Psoas muscle (tissue), 8 donors: ENCODE data around the gene NPY. TPM values are rescaled to one million over a fixed set of nuclear protein-coding genes. Genes with fewer than 3 reads are reported as not detected.
"Not testable (repeated sequence)": the region's sequence is repeated elsewhere in the genome, so short reads cannot be mapped to it uniquely, and the experiment has no call there.

ENCODE experiments used
- ATAC-seq, 4 donors: fragments of 200-7000 bp; cut with Tn5 transposase; one replicate each; pipeline ENCODE4 v1.9.1; 2020; ENCODE audit warnings: moderate library complexity in 3 of 4, mild to moderate bottlenecking in 2 of 4
- DNase-seq, 2 donors: peaks; one replicate each; pipeline ENCODE4 v3.0.0-alpha.2; 2020
- H3K27ac ChIP-seq: fragments of 200-600 bp; one replicate; pipeline ENCODE4 v1.8.0; 2022
- H3K27me3 ChIP-seq, 3 donors: fragments of 200-600 bp in 1 of 3; one replicate each; pipeline versions ENCODE4 v1.6.1 to v1.8.0; 2013 to 2022; ENCODE audit warnings: low read length in 2 of 3, mild to moderate bottlenecking in 2 of 3, moderate library complexity in 1 of 3; ENCODE audit not compliant: insufficient read depth in 3 of 3
- H3K36me3 ChIP-seq, 2 donors: fragments of 200-600 bp in 1 of 2; one replicate each; pipeline versions ENCODE4 v1.6.1 to v1.8.0; 2013 to 2022; ENCODE audit warnings: low read depth in 1 of 2, mild to moderate bottlenecking in 1 of 2, moderate library complexity in 1 of 2; ENCODE audit not compliant: insufficient read depth in 1 of 2
- H3K4me1 ChIP-seq: fragments of 200-600 bp; one replicate; pipeline ENCODE4 v1.8.0; 2022
- H3K4me3 ChIP-seq: fragments of 200-600 bp; one replicate; pipeline ENCODE4 v1.8.0; 2022; ENCODE audit warnings: mild to moderate bottlenecking
- H3K9me3 ChIP-seq: fragments of 200-600 bp; one replicate; pipeline ENCODE4 v1.8.0; 2022
- WGBS, 3 donors: extraction: QIAGEN DNeasy Blood & Tissue Kit; methylation state at CpG; one replicate each; pipeline versions ENCODE4 v1.1.6 to v1.1.7; 2013; 5-methylcytosine and 5-hydroxymethylcytosine counted together
- intact Hi-C, 2 donors: fragments of 100-400 bp; cut with DNase I; formaldehyde crosslinking; loops; one replicate each; pipeline versions ENCODE4 v1.11.0 to v1.14.2; 2022
- polyA plus RNA-seq, 3 donors: library from polyadenylated mRNA; stranded (reverse); fragments of 200-250 nt; gene quantifications; one replicate each; pipeline ENCODE4 v1.2.3, GENCODE V29; 2013
- total RNA-seq, 4 donors: library from RNA; stranded (reverse); fragmentation: NEBNext Ultra II Directional in 2 of 4; extraction: Animal tissue kit (Norgen Biotek cat#: 25700) in 2 of 4; gene quantifications; one replicate each; pipeline versions ENCODE4 v1.2.1 to v1.2.4, GENCODE V29; 2021 to 2023
- TF ChIP-seq, protein P1 (sequence below): fragments of 200-600 bp; IDR thresholded peaks from one replicate; pipeline ENCODE4 v1.8.0; 2022; ENCODE audit warnings: antibody characterized with exemption
- donor health status: healthy with polysubstance abuse.
- donor health status: DM: no; HTN: no; CAD: no; lungs with moderate emphysema.
- donor health status: Bipolar disorder and iron deficiency.
- donor health status: healthy.
- donor health status: DM: yes; HTN: yes; CAD: no.
- donor health status: DM: no; HTN: no; CAD: no.
- donor health status: DM: no; HTN: no; CAD: no.
- donor health status: DM: yes; HTN: yes; CAD: no.

The NPY gene
- total and polyA plus RNA-seq, 7 donors: 0.34 to 3.4 (median 0.69) TPM; not detected in 4

DNA sequence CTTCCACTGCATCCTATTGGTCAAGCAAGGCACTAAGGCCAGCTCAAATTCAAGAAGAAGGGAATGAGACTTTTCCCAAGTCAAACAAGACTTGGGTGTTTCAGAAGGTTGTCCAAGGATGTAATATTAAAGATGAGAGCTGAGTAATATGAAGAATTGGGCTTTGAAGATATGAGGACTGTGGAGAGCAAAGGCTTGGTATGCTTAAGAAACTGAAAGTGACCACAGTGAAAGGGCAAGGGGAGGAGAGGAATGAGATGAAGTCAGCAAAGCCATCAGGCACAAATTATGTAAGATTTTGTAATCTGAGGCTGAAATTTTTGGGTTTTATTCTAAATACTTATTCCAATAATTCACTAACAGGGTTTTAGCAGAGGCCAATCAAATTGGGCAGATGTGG, 38.6 kb upstream of the NPY start:
- Histone ChIP-seq H3K36me3 (no peaks in the 10 kb centered on the region), H3K4me1 (no peaks in the 10 kb centered on the region), H3K27ac (no peak overlapping the region), H3K9me3 (no peaks in the 10 kb centered on the region), H3K4me3 (no peak overlapping the region), H3K27me3 (no peaks in the 10 kb centered on the region)
- intact Hi-C loops: no loop called here
- ATAC-seq (no peak), DNase-seq (no peak)
- TF ChIP-seq, protein P1, sequence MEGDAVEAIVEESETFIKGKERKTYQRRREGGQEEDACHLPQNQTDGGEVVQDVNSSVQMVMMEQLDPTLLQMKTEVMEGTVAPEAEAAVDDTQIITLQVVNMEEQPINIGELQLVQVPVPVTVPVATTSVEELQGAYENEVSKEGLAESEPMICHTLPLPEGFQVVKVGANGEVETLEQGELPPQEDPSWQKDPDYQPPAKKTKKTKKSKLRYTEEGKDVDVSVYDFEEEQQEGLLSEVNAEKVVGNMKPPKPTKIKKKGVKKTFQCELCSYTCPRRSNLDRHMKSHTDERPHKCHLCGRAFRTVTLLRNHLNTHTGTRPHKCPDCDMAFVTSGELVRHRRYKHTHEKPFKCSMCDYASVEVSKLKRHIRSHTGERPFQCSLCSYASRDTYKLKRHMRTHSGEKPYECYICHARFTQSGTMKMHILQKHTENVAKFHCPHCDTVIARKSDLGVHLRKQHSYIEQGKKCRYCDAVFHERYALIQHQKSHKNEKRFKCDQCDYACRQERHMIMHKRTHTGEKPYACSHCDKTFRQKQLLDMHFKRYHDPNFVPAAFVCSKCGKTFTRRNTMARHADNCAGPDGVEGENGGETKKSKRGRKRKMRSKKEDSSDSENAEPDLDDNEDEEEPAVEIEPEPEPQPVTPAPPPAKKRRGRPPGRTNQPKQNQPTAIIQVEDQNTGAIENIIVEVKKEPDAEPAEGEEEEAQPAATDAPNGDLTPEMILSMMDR: no peak

DNA sequence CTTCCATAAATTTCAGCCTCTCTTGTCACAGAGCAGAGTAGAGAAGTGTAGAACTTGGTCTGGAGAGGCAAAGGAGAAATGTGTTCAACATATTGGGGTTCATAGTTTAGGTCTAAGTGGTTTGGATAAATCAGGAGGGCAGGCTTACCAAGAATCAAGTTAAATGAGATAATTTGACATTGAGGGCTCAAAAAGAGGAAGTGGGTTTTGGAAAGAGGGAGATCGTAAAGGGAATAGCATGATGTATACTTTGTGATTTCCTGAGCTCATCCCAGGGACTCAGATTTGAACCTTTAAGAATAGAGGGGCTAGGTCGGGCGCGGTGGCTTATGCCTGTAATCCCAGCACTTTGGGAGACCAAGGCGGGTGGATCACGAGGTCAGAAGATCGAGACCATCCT, 34.7 kb upstream of the NPY start:
- Histone ChIP-seq H3K4me3 (no peak overlapping the region), H3K4me1 (no peaks in the 10 kb centered on the region), H3K36me3 (no peaks in the 10 kb centered on the region), H3K27ac (no peak overlapping the region), H3K27me3 (no peaks in the 10 kb centered on the region), H3K9me3 (peaks cover 3% of the 10 kb centered on the region)
- intact Hi-C loops: no loop called here
- WGBS, 3 donors: 84 to 91% (median 86%) methylated on average over 7 of the region's 7 CpGs
- ATAC-seq (no peak), DNase-seq (no peak)
- TF ChIP-seq, protein P1: no peak

DNA sequence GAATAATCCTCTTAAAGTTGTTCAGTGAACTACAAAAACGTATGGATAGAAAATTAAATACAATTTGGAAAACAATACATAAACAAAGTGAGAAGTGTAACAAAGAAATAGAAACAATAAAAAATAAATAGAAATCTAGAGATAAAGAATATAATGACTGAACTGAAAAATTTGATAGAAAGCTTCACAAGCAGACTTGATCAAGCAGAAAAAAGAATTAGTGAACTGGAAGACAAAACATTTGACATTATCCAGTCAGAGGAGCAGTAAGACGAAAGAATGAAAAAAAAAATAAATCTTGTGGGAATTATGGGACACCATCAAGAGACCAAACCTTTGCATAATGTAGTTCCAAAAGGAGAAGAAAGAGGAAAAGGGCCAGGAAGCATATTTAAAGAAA, 32.4 kb upstream of the NPY start:
- no peaks in the 10 kb centered on the region for H3K27me3 ChIP-seq
- 64 to 76% (median 72%) methylated on average over 2 of the region's 2 CpGs for WGBS, 3 donors

DNA sequence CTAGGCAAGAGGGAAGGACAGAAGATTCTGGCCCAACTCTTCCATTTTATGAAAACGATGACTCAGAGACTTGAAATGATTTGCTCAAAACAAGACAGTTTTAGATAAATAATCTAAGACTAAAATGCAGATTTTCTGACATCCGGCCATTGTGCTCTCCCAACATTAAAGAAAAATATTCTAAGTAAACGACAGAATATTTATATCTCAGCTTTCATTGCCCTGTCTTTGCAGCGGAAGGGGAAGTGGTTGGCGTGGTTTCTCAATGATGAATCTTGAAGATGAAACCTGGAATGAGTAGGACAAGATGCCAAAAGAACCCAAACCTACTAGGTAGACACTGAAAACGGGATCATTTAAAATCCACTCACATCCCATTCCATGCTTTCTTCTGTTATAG, 28.9 kb upstream of the NPY start:
- WGBS, 3 donors: 73 to 81% (median 74%) methylated on average over 6 of the region's 6 CpGs
- Histone ChIP-seq H3K36me3 (no peaks in the 10 kb centered on the region), H3K4me1 (no peaks in the 10 kb centered on the region), H3K27ac (no peak overlapping the region), H3K4me3 (no peak overlapping the region), H3K9me3 (peaks cover 3% of the 10 kb centered on the region), H3K27me3 (no peaks in the 10 kb centered on the region)
- ATAC-seq: no peak
- DNase-seq: no peak
- TF ChIP-seq, protein P1: no peak
- intact Hi-C loops: no loop called here

More for the DNA sequence above, 32.4 kb upstream of the NPY start:
- Histone ChIP-seq H3K9me3 (peaks cover 3% of the 10 kb centered on the region), H3K36me3 (no peaks in the 10 kb centered on the region), H3K4me1 (no peaks in the 10 kb centered on the region), H3K27ac (no peak overlapping the region), H3K4me3 (no peak overlapping the region)
- intact Hi-C loops: no loop called here
- TF ChIP-seq, protein P1: no peak
- no peak for ATAC-seq
- DNase-seq: no peak

DNA sequence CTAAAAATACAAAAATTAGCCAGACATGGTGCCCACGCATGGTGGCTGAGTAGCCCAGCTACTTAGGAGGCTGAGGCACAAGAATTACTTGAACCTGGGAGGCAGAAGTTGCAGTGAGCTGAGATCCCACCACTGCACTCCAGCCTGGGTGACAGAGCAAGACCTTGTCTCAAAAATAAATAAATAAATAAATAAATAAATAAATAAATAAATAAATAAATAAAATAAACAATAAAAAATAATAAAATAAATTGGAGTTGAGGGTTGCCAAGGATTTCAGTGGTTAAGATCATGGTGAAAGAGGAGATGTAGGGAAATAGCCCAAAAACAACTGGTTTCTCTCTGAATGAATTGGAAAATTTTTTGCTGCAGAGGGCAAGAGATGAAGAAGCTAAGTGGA, 25.7 kb upstream of the NPY start:
- DNase-seq, H3K9me3 ChIP-seq, H3K27ac ChIP-seq, ATAC-seq, H3K4me3 ChIP-seq, H3K4me1 ChIP-seq, H3K36me3 ChIP-seq, H3K27me3 ChIP-seq, intact Hi-C loops: not testable (repeated sequence)
- 87 to 96% (median 95%) methylated on average over 1 of the region's 1 CpG for WGBS, 3 donors
